GM15510 (cell line): Measurements from ENCODE around the gene KREMEN1.

Source experiments
- POLR2A ChIP-seq: IDR thresholded peaks from 3 replicates; pipeline ENCODE4 v1.6.1; 2011; ENCODE audit warnings: borderline replicate concordance; ENCODE audit not compliant: insufficient read length; ENCODE audit errors: extremely low read depth

The KREMEN1 gene

GRCh38 chr22:29152045-29152953 lies 79.5 kb downstream of the KREMEN1 start:
- TF ChIP-seq POLR2A: no peak

GRCh38 chr22:29152954-29153719 lies 80.3 kb downstream of the KREMEN1 start:
- TF ChIP-seq POLR2A: no peak

GRCh38 chr22:29154364-29155048 lies 81.7 kb downstream of the KREMEN1 start:
- TF ChIP-seq POLR2A: no peak

- no peak for TF ChIP-seq POLR2A
Observed at GRCh38 chr22:29155966-29156365, 83.1 kb downstream of the KREMEN1 start.

GRCh38 chr22:29156507-29156906 lies 83.7 kb downstream of the KREMEN1 start:
- no peak for TF ChIP-seq POLR2A

DNA sequence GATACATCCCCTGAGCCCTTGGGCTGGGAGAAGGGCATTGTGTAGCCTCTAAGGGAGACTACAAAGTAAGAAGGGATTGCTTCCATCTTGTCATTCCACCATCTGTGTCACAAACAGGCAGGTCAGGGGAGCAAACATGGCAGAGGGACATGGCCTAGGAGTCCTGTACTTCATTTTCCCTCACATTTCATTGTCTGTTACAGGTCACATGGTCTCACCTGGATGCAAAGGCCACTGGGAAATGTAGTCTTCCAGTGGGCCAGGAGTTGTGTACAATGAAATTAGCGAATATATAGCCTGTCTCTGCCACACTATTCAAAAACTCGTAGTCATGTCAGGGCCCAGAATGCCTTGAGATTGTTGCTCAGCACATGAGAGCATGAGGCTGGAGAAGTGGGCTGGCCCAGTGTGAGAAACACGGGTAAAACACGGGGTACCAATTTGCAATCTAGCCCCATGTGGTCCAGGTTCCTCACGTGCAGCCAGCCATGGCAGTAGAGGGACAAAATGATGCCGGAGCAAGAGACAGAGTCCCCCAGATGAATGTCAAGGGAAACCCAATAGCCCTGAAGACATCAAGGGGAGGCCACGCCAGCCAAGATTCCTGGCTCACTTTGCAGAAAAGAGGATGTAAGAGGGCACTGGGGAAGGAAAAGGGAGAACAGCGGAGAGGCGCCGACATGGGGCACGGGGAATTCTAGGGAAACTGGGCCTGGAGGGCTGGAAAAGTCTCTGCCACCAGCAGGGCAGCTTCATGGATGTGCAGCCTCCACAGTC lies 85.1 kb downstream of the KREMEN1 start:
- TF ChIP-seq POLR2A: no peak

GRCh38 chr22:29158546-29158945 lies 85.7 kb downstream of the KREMEN1 start:
- no peak for TF ChIP-seq POLR2A

GRCh38 chr22:29163808-29164207 lies 91.0 kb downstream of the KREMEN1 start:
- TF ChIP-seq POLR2A: no peak

DNA sequence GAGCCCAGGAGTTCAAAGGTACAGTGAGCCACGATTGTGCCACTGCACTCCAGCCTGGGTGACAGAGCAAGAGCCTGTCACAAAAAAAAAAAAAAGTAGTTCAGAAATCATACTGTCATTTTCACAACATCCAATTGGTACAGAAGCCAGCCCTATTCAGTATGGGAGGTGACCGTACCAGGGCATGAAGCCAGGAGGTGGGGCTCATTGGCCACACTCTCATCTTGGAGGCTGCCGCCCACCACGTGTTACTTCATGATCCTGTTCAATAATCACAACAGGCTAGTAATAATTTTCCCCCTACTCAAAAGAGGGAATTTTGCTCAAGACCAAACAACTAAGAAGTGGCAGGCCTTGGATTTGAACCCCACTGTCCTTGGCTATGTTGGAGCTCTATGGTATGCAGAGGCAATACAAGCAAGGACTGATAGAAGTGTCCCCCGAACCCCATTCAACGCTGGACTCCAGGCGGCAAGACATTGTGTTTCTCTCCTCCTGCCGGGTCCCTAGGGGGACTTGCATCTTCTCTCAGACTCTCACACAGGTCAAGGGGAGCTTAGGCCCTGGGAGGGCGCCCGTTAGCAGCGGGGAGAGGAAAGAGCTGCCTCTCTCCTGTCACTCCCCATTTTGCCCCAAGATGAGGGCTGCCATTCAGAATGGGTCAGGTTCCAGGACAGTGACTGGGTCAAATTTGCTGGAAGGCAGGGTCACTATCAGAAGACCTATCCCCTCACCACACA lies 92.7 kb downstream of the KREMEN1 start:
- no peak for TF ChIP-seq POLR2A

DNA sequence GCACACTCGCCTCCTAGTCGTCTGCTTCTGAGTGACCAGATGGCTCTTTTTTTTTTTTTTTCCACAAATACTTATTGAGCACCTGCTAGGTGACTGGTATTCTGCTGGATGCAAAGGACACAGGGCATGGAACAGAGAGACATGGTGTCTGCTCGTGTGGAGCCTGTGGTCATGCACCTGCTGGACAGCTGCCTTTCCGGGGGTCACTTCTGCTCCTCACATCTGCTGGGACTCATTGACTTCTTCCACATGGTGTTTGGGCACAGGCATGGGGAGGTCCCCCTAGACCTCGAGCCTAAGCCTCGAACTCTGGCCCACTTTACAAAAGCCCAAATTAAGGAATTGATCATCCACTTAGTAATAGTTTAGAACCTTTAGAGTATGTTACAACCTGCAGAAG lies 93.3 kb downstream of the KREMEN1 start:
- TF ChIP-seq POLR2A: no peak

GRCh38 chr22:29167032-29167911 lies 94.4 kb downstream of the KREMEN1 start:
- no peak for TF ChIP-seq POLR2A

GRCh38 chr22:29171721-29172120 lies 98.9 kb downstream of the KREMEN1 start:
- TF ChIP-seq POLR2A: no peak

GRCh38 chr22:29172216-29172615 lies 99.4 kb downstream of the KREMEN1 start:
- TF ChIP-seq POLR2A: no peak

GRCh38 chr22:29175312-29175835 lies 102.5 kb downstream of the KREMEN1 start:
- no peak for TF ChIP-seq POLR2A
